H1 (cell line): ENCODE measurements around the gene PCNX1. TPM values are rescaled to one million over a fixed set of nuclear protein-coding genes. Genes with fewer than 3 reads are reported as not detected.

Experiments
- CTCF ChIA-PET: fragments of 300-600 bp; sonication (Branson Sonifier 250); formaldehyde crosslinking; loops from one replicate; lab custom pipeline; 2021; ENCODE audit not compliant: partially characterized antibody; lab: Charles Lee
- POLR2A ChIA-PET: fragments of 300-600 bp; sonication (Branson Sonifier 250); formaldehyde crosslinking; loops from one replicate; lab custom pipeline; 2021; ENCODE audit warnings: inconsistent platforms; ENCODE audit not compliant: partially characterized antibody; lab: Charles Lee
- DNase-seq, 2 experiments: peaks; one replicate each; pipeline versions ENCODE4 v3.0.0 to v3.0.0-alpha.2; 2010 to 2022; ENCODE audit warnings: low spot score in 2 of 2, low read depth in 1 of 2, mixed read lengths in 1 of 2
- FAIRE-seq: peaks from 2 replicates; lab custom pipeline; 2011; peaks lifted over from hg19 to GRCh38; lab: Jason Lieb, UNC
- H2AFZ ChIP-seq: 2 replicates; pipeline ENCODE4 v1.8.1; 2012; ENCODE audit warnings: low read length, inconsistent platforms
- H2AK5ac ChIP-seq: 2 replicates; pipeline ENCODE4 v1.6.1; 2013; ENCODE audit warnings: low read depth, low read length
- H2BK120ac ChIP-seq: replicated peaks from 2 replicates; pipeline ENCODE3; 2013; ENCODE audit warnings: low read depth, low read length, inconsistent platforms
- H2BK12ac ChIP-seq: 2 replicates; pipeline ENCODE4 v1.6.1; 2013; ENCODE audit warnings: low read depth, low read length
- H2BK15ac ChIP-seq: 2 replicates; pipeline ENCODE4 v1.6.1; 2013; ENCODE audit warnings: low read length
- H2BK20ac ChIP-seq: 2 replicates; pipeline ENCODE4 v1.6.1; 2013; ENCODE audit warnings: low read length
- H2BK5ac ChIP-seq: 2 replicates; pipeline ENCODE4 v1.6.1; 2013; ENCODE audit warnings: low read depth, low read length
- H3K14ac ChIP-seq: 2 replicates; pipeline ENCODE4 v1.6.1; 2013; ENCODE audit warnings: inconsistent platforms; ENCODE audit not compliant: insufficient read length
- H3K18ac ChIP-seq: 2 replicates; pipeline ENCODE4 v1.6.1; 2013; ENCODE audit warnings: low read length; ENCODE audit errors: extremely low read depth
- H3K23ac ChIP-seq: 2 replicates; pipeline ENCODE4 v1.6.1; 2013; ENCODE audit warnings: inconsistent platforms; ENCODE audit not compliant: insufficient read length
- H3K23me2 ChIP-seq: 2 replicates; pipeline ENCODE4 v1.6.1; 2013; ENCODE audit warnings: low read depth, low read length
- H3K27ac ChIP-seq: 2 replicates; pipeline ENCODE4 v1.6.1; 2011; ENCODE audit warnings: low read depth, low read length, inconsistent platforms
- H3K27me3 ChIP-seq, 4 experiments: replicated peaks in 1 of 4; 1 replicate in 1 of 4; 2 replicates in 3 of 4; pipeline versions ENCODE4 v1.6.1 to v1.8.1; 2011 to 2013; ENCODE audit warnings: low read length in 3 of 4, mild to moderate bottlenecking in 3 of 4, inconsistent platforms in 2 of 4, mixed read lengths in 2 of 4, moderate library complexity in 1 of 4; ENCODE audit not compliant: control insufficient read depth in 3 of 4, insufficient read depth in 3 of 4; ENCODE audit errors: extremely low read depth in 1 of 4
- H3K36me3 ChIP-seq, 4 experiments: 2 replicates each; pipeline versions ENCODE4 v1.6.1 to v1.8.1; 2011 to 2013; ENCODE audit warnings: mild to moderate bottlenecking in 4 of 4, low read length in 3 of 4, moderate library complexity in 2 of 4, control low read depth in 1 of 4, inconsistent platforms in 1 of 4; ENCODE audit not compliant: insufficient read depth in 4 of 4, control insufficient read depth in 2 of 4
- H3K4ac ChIP-seq: replicated peaks from 2 replicates; pipeline ENCODE3; 2013; ENCODE audit warnings: low read length, low read depth, mixed read lengths, inconsistent platforms; ENCODE audit not compliant: insufficient read length
- H3K4me1 ChIP-seq, 4 experiments: replicated peaks in 1 of 4; 1 replicate in 1 of 4; 2 replicates in 3 of 4; pipeline versions ENCODE4 v1.6.1 to v1.8.1; 2011 to 2013; ENCODE audit warnings: low read length in 3 of 4, inconsistent platforms in 2 of 4, mixed read lengths in 1 of 4; ENCODE audit not compliant: insufficient read depth in 4 of 4, control insufficient read depth in 3 of 4
- H3K4me2 ChIP-seq, 2 experiments: 2 replicates each; pipeline versions ENCODE4 v1.6.1 to v1.8.1; 2011 to 2013; ENCODE audit warnings: low read depth in 2 of 2, low read length in 2 of 2, control low read depth in 1 of 2, inconsistent platforms in 1 of 2, mild to moderate bottlenecking in 1 of 2; ENCODE audit not compliant: insufficient read depth in 1 of 2
- H3K4me3 ChIP-seq, 4 experiments: fragments of 200-600, 300-600 bp in 1 of 4; sonication (generic), shearing (Covaris generic), sonication (Bioruptor Twin) in 1 of 4; 2 replicates each; pipeline versions ENCODE4 v1.5.1 to v1.8.1; 2011 to 2016; ENCODE audit warnings: low read length in 4 of 4, low read depth in 3 of 4, control low read depth in 2 of 4, inconsistent platforms in 2 of 4, mild to moderate bottlenecking in 2 of 4, mixed read lengths in 1 of 4, moderate library complexity in 1 of 4; ENCODE audit not compliant: insufficient read depth in 2 of 4; ENCODE audit errors: extremely low read depth in 1 of 4
- H3K56ac ChIP-seq: replicated peaks from 2 replicates; pipeline ENCODE3; 2013; ENCODE audit warnings: low read depth, mild to moderate bottlenecking, mixed read lengths, low read length, inconsistent platforms; ENCODE audit not compliant: insufficient read length
- H3K79me1 ChIP-seq: 2 replicates; pipeline ENCODE4 v1.6.1; 2013; ENCODE audit warnings: low read depth, low read length, control low read depth
- H3K79me2 ChIP-seq, 2 experiments: 2 replicates each; pipeline versions ENCODE4 v1.6.1 to v1.8.1; 2012 to 2013; ENCODE audit warnings: low read length in 2 of 2, mild to moderate bottlenecking in 2 of 2, inconsistent platforms in 1 of 2; ENCODE audit not compliant: insufficient read depth in 2 of 2, control insufficient read depth in 1 of 2
- H3K9ac ChIP-seq, 4 experiments: replicated peaks in 1 of 4; 1 replicate in 1 of 4; 2 replicates in 3 of 4; pipeline versions ENCODE4 v1.6.1 to v1.8.1; 2011 to 2013; ENCODE audit warnings: low read depth in 3 of 4, low read length in 3 of 4, control low read depth in 2 of 4, mild to moderate bottlenecking in 2 of 4, moderate library complexity in 2 of 4, inconsistent platforms in 1 of 4; ENCODE audit errors: extremely low read depth in 1 of 4
- H3K9me3 ChIP-seq, 2 experiments: 2 replicates each; pipeline versions ENCODE4 v1.6.1 to v1.8.1; 2012 to 2013; ENCODE audit warnings: mild to moderate bottlenecking in 2 of 2, moderate library complexity in 2 of 2, control low read depth in 1 of 2, inconsistent platforms in 1 of 2, low read depth in 1 of 2, low read length in 1 of 2, mixed read lengths in 1 of 2; ENCODE audit not compliant: insufficient read depth in 2 of 2
- H4K20me1 ChIP-seq, 2 experiments: replicated peaks in 1 of 2; 2 replicates each; pipeline versions ENCODE3 to v1.8.1; 2011 to 2013; ENCODE audit warnings: inconsistent platforms in 2 of 2, low read length in 2 of 2, mild to moderate bottlenecking in 1 of 2; ENCODE audit not compliant: insufficient read depth in 2 of 2, control insufficient read depth in 1 of 2
- H4K5ac ChIP-seq: 2 replicates; pipeline ENCODE4 v1.6.1; 2013; ENCODE audit warnings: low read length, low read depth, mixed read lengths, inconsistent platforms; ENCODE audit not compliant: insufficient read length
- H4K8ac ChIP-seq: 2 replicates; pipeline ENCODE4 v1.8.0; 2013; ENCODE audit warnings: mild to moderate bottlenecking, moderate library complexity, low read length, inconsistent platforms; ENCODE audit not compliant: insufficient read depth; ENCODE audit errors: extremely low read depth
- H4K91ac ChIP-seq: replicated peaks from 2 replicates; pipeline ENCODE3; 2013; ENCODE audit warnings: low read length, mixed read lengths, inconsistent platforms; ENCODE audit not compliant: insufficient read length
- NANOG ChIP-seq: IDR thresholded peaks from 2 replicates; pipeline ENCODE4 v1.6.1; 2011; ENCODE audit warnings: low read length, low read depth, mild to moderate bottlenecking, inconsistent platforms; ENCODE audit not compliant: insufficient read depth, poor library complexity, severe bottlenecking
- RFX5 ChIP-seq: IDR thresholded peaks from 2 replicates; pipeline ENCODE4 v1.6.1; 2011; ENCODE audit warnings: low read depth, low read length, improper control_type of control experiment, borderline replicate concordance
- WGBS, 2 experiments: shearing (Covaris generic) in 1 of 2; methylation state at CpG; one replicate each; pipeline versions ENCODE4 v1.1.6 to v1.1.7; 2013 to 2015; ENCODE audit warnings: low lambda C conversion rate in 2 of 2, mixed read lengths in 2 of 2, inconsistent platforms in 1 of 2, low coverage in 1 of 2, missing lambda C conversion rate in 1 of 2; ENCODE audit not compliant: insufficient replicate concordance in 2 of 2, insufficient coverage in 1 of 2, insufficient read length in 1 of 2; ENCODE audit errors: extremely low coverage in 1 of 2, missing lambda C conversion rate in 1 of 2; 5-methylcytosine and 5-hydroxymethylcytosine counted together
- polyA plus RNA-seq, 7 experiments: library from polyadenylated mRNA; depleted of rRNA in 3 of 7; stranded (reverse) in 5 of 7; unstranded in 2 of 7; fragments of >200 nt in 5 of 7; fragments of 200-250 nt in 2 of 7; gene quantifications; 1 replicate in 5 of 7; 2 replicates in 1 of 7; 4 replicates in 1 of 7; pipeline versions ENCODE4 v1.2.1 to v1.2.3, GENCODE V29; 2011 to 2013; ENCODE audit warnings: missing spikeins in 2 of 7, mixed read lengths in 2 of 7
- total RNA-seq: library from RNA; stranded (reverse); fragmentation: NEBNext Ultra II Directional; extraction: Animal tissue kit (Norgen Biotek cat#: 25700); gene quantifications from 2 replicates; pipeline ENCODE4 v1.2.1, GENCODE V29; 2021

Gene PCNX1
- total and polyA plus RNA-seq, 2 of the 8 experiments (the other 6 are each of a cell fraction or from before 2014, with no cell fraction given), result 37.7 to 53.2 TPM

DNA sequence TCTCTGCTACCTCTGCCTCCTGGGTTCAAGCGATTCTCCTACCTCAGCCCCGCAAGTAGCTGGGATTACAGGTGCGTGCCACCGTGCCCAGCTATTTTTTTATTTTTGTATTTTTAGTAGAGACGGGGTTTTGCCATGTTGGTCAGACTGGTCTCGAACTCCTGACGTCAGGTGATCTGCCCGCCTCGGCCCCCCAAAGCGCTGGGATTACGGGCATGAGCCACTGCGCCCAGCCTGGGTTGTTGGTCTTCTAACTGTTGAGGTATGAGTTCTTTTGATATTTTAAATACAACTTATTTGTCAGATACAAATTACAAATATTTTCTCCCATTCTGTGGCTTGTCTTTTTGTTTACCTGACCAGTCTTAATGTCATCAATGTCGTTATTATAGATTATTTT is 95.9 kb downstream of the PCNX1 start:
- Histone ChIP-seq H3K9ac (no peak overlapping the region), H2BK120ac (no peak overlapping the region), H2BK5ac (no peak overlapping the region), H3K4ac (no peak overlapping the region), H2BK15ac (no peak overlapping the region), H3K27me3 (no peaks in the 10 kb centered on the region), H3K4me3 (no peak overlapping the region), H3K4me1 (no peaks in the 10 kb centered on the region), H3K4me2 (no peak overlapping the region), H3K27ac (no peak overlapping the region), H4K5ac (no peak overlapping the region), H3K18ac (no peak overlapping the region), H3K56ac (no peak overlapping the region), H2AFZ (no peak overlapping the region), H2AK5ac (no peak overlapping the region), H3K23me2 (no peaks in the 10 kb centered on the region), H3K36me3 (peaks cover 0 to 3% (median 0%) of the 10 kb centered on the region in 4 experiments; a peak in 2 of 8 replicates), H3K9me3 (no peaks in the 10 kb centered on the region), H2BK20ac (no peak overlapping the region), H3K14ac (no peak overlapping the region), H3K79me1 (no peaks in the 10 kb centered on the region), H4K8ac (no peak overlapping the region), H2BK12ac (no peak overlapping the region), H4K91ac (no peak overlapping the region), H4K20me1 (no peaks in the 10 kb centered on the region), H3K79me2 (peaks cover 0 to 3% of the 10 kb centered on the region in 2 experiments; a peak in 1 of 4 replicates), H3K23ac (no peak overlapping the region)
- TF ChIP-seq RFX5, result no peak
- TF ChIP-seq NANOG, result no peak
- ChIA-PET POLR2A (no interaction called here), CTCF (no interaction called here)
- DNase-seq (no peak), FAIRE-seq (no peak)
- 94% methylated on average over 13 of the region's 13 CpGs; no CpG with 5 or more reads in 1 of the 2 experiments for WGBS, 2 experiments
